ENCODE data around the gene KCNT1.

The KCNT1 gene

DNA sequence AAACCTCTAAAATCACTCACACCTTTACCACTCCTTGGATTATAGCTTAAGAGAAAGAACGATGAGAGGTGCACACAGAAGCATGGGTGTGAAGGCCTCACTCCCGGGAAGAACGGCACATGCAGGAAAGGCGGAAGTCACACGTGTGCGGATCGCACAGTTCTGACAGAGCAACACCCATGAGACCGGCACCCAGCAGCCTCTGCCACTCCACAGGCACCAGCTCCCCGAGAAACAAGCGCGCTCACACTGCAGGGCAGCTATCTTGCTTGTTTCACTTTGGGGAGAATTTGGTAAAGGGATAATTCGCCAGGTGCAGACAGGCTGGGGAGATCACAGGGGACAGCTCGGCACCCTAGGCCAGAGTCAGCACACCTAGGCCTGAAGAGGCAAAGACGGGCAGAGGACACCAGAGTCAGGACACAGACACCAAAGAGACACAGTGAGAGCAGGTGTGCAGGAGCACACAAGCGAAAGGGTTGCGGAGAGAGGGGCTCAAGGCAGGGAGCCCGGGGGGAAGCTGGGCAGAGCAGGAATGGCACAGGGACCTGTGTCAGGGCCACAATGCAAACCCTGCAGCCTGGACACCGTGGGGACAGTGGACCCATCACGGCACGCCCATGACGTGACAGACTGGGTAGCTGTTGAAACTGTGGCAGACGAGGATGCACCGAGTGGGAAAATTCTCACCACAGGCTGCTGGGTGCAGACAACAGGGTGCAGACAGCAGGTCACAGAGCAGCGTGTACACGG, 123.6 kb downstream of the KCNT1 start:
- no peak for DNase-seq

DNA sequence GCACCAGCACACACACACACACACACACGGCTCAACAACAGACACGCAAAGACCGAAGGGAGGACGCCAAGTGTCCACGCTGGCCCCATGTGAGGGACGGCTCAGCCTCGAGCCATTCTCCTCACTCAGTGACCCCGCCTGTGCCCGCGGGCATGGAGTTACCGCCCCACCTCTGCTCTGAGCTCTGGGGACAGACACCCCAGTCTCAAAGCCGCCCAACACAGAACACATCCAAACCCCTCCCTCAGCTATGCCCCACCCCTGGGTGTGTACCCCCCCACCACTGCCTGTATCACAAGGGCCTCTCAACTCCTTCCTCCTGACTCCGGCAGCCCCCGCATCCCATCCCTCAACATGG, 124.2 kb downstream of the KCNT1 start:
- no peak for DNase-seq

DNA sequence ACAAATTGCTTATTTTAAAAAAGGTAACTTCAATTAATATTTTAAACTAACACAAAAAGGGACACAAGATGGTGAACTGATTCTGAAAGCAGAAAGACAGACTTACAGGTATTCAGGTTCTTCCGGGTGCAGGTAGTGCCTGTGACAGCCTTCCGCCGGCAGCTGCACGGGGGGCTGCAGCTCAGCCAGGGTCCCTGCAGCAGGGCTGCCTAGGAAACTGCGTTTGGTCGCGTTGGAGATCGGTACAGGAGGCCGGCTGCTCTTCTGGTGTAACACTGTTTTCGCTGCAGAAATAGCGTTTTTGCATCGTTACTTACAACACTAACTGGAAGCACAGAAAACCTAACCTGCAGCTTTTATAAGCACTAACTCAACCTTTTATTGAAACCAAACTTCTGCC, 125.3 kb downstream of the KCNT1 start:
- no peak for DNase-seq

DNA sequence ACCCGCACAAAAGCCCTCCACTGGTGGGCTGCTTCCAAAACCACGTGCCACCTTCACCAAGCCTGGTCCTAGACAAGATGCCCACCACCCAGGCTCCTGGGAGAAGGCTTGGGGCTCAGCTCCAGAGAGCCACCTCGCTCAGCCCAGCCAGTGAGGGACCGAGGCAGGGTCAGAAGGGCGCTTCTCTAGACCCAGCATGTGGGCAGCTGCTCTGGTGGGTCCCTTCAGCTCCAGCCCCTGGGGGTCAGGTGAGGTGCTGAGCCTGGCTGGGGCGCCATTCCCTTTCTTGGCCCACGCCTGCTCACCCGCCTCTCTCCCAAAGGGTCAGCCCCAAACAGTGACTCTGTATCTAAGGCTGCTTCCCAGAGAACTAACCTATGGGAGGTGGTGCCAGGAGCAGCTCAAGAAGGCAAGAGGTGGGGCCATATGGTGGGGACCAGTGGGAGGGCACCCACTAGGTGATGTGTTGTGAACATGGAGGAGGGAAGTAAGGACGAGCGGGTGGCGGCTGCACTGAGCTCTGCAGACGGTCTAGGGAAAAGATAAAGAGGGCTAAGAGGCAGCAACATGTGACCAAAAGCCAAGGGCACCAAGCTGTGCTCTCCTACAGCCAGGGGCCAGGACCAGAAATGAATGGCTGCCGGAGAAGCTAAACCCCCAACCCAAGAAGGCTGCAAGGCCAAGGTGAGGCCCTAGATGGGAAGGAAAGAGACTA, 126.0 kb downstream of the KCNT1 start:
- no peak for DNase-seq

DNA sequence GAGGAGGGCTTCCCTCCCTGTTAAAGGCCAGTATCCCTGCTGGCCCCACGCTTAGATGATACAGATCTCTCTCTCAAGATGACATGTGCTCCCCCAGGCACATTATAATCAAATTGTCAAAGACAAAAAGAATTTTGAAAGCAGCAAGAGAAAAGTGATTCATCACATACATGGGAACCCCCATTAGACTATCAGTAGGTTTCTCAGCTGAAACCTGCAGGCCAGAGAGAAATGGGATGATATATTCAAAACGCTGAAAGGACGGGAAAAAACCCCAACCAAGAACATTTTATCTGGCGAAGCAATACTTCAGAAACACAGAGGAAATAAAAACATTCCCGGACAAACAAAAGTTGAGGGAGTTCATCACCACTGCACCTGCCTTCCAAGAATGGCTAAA, 126.7 kb downstream of the KCNT1 start:
- no peak for DNase-seq

DNA sequence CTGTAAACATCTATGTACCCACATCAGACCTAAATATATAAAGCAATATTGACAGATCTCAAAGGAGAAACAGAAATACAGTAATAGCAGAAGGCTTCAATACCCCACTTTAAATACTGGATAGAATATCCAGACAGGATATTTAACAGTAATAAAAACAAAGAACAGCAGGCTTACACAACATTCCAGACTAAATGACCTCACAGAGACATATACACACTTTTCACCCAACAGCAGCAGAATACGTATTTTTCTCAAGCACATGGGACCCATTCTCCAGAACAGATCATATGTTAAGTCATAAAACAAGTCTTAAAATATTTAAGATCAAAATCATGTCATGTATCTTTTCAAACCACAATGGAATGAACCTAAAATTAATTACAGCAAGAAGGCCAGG, 128.5 kb downstream of the KCNT1 start:
- no peak for DNase-seq

DNA sequence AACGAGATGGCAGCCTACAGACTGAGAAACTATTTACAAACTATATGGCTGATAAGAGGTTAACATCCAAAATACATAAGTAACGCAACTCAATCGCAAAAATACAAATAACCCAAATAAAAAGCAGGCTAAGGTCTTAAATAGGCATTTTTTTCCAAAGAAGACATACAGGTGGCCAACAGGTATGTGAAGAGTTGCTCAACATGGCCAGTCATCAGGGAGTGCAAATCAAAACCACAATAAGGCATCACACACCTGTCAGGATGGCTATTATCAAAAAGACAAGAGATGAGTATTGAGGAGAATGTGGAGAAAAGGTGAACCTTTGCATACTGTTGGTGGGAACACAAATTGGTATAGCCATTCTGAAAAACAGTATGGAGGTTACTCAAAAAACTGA, 131.9 kb downstream of the KCNT1 start:
- DNase-seq = no peak

DNA sequence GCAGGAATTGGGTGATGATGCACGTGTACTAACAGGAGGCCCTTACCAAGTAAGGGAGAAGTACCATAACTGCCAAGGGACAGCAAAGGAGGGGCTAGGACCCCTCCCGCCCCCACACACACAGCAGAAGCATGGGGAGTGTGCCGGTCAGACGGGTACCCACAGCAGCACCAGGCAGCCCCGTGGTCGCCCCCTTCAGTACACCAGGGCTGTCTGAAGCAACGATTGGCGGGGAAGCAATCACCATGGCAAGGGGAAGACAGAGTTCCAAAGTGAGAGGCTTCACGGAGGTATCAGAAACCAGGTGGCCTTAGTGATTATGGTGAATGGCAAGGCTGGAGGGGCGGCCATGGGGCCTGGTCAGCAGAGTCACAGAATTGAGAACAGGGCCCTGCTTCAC, 133.1 kb downstream of the KCNT1 start:
- no peak for DNase-seq

DNA sequence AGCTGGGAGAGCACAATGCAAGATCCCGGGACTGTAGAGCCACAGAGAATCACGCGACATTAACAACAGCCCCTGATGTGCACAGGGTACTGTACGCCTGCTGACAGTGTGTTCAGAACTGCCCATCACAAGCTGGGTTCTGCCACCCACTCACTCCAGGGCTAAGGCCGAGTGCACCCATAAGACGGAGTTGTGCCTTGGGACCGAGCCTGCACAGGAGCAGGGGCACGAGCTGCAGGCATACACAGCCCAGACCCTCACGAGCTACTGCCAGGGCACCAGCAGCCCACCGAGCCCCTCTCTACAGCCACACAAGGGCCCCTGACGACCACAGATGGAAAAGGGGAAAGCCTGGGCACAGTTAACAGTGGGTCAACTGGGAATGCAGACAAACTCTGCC, 137.5 kb downstream of the KCNT1 start:
- no peak for DNase-seq

DNA sequence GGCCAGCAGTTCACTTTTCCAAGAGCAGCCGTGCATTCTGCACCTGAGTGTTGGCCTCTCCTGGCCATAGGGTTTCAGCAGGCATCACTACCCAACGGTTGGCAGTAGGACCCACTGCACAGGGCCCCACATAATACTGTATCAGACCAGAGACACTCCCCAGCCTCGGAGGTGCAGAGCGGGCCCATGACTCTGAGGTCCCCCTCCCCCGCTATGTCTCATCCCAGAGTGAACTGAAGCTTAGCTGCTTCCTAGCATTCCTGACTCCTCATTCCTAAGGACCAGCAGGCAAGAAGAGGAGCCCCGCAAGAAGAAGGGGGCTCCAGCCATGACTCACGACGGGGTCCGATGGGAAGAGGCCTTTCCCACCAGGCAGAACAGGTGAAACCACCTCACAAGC, 138.1 kb downstream of the KCNT1 start:
- DNase-seq = no peak

DNA sequence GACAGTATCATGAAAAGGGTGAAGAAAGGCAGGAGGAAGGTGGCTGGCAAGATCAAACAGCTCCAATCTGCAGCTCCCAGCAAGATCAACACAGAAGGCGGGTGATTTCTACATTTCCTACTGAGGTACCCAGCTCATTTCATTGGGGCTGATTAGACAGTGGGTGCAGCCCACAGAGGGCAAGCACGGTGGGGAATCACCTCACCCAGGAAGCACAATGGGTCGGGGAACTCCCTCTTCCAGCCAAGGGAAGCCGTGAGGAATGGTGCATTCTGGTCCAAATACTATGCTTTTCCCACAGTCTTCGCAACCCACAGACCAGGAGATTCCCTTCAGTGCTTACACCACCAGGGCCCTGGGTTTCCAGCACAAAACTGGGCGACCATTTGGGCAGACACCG, 138.6 kb downstream of the KCNT1 start:
- no peak for DNase-seq

Measured in NCI-H226 (cell line).